A549 (cell line): ENCODE results near the gene CPA4. TPM values are rescaled to one million over a fixed set of nuclear protein-coding genes. Genes with fewer than 3 reads are reported as not detected.

Experiments
- ATAC-seq, 2 experiments: fragments of 200-7000 bp in 1 of 2; fragments of >200 bp in 1 of 2; cut with Nextera tagmentation in 1 of 2; cut with Tn5 transposase in 1 of 2; 3 replicates each; pipeline versions ENCODE4 v1.8.0 to v1.9.1; 2018 to 2020; ENCODE audit warnings: mild to moderate bottlenecking in 1 of 2, moderate library complexity in 1 of 2
- CTCF ChIA-PET: fragments of 300-600 bp; sonication (Branson Sonifier 250); formaldehyde crosslinking; extraction: SDS; loops from one replicate; lab custom pipeline; 2021; ENCODE audit warnings: antibody characterized with exemption, inconsistent platforms; lab: Yijun Ruan, JAX
- POLR2A ChIA-PET: fragments of 350-600 bp; formaldehyde crosslinking; extraction: SDS; loops from one replicate; lab custom pipeline; 2021; ENCODE audit warnings: antibody characterized with exemption, inconsistent platforms; lab: Yijun Ruan, JAX
- DNase-seq, 2 experiments: peaks; one replicate each; pipeline versions ENCODE4 v3.0.0 to v3.0.0-alpha.2; 2011 to 2016; ENCODE audit warnings: low read depth in 1 of 2, low spot score in 1 of 2
- FAIRE-seq: peaks from 2 replicates; lab custom pipeline; 2011; peaks lifted over from hg19 to GRCh38; lab: Jason Lieb, UNC
- H3K27ac ChIP-seq, 2 experiments: fragments of >200 bp; sonication (Bioruptor Twin); formaldehyde crosslinking; 3 replicates each; pipeline ENCODE4 v1.5.1; 2016 to 2017
- H3K4me1 ChIP-seq: fragments of >200 bp; sonication (Bioruptor Twin); formaldehyde crosslinking; 3 replicates; pipeline ENCODE4 v1.6.1; 2016
- H3K4me2 ChIP-seq: fragments of >200 bp; sonication (Bioruptor Twin); formaldehyde crosslinking; 3 replicates; pipeline ENCODE4 v1.6.1; 2016
- H3K4me3 ChIP-seq: fragments of >200 bp; sonication (Bioruptor Twin); formaldehyde crosslinking; 3 replicates; pipeline ENCODE4 v1.5.1; 2016
- H3K9me3 ChIP-seq: fragments of >200 bp; sonication (Bioruptor Twin); formaldehyde crosslinking; 3 replicates; pipeline ENCODE4 v1.6.1; 2016
- BHLHE40 ChIP-seq: IDR thresholded peaks from 2 replicates; pipeline ENCODE4 v1.6.1; 2012; ENCODE audit warnings: low read depth, low read length, inconsistent platforms
- CBX8 ChIP-seq: fragments of 200-600 bp; sonication (generic); IDR thresholded peaks from 2 replicates; pipeline ENCODE4 v1.6.1; 2016
- CHD2 ChIP-seq: fragments of 150-350 bp; IDR thresholded peaks from 2 replicates; pipeline ENCODE4 v1.6.1; 2014; ENCODE audit warnings: low read length; ENCODE audit not compliant: partially characterized antibody
- EHMT2 ChIP-seq: fragments of 200-600 bp; sonication (generic); IDR thresholded peaks from 2 replicates; pipeline ENCODE4 v1.6.1; 2016; ENCODE audit warnings: antibody characterized with exemption, low read depth, mild to moderate bottlenecking, moderate library complexity
- FOSB ChIP-seq: fragments of 250-450 bp; sonication (Bioruptor Pico); IDR thresholded peaks from 2 replicates; pipeline ENCODE4 v1.5.0; 2020; ENCODE audit warnings: mild to moderate bottlenecking, moderate library complexity
- FOSL2 ChIP-seq, 2 experiments: fragments of 450-650 bp in 1 of 2; fragments of >200 bp in 1 of 2; sonication (Bioruptor Twin) in 1 of 2; formaldehyde crosslinking; IDR thresholded peaks; 2 replicates each; pipeline versions ENCODE4 v1.5.0 to v1.6.1; 2016 to 2020; ENCODE audit warnings: mild to moderate bottlenecking in 1 of 2, moderate library complexity in 1 of 2
- FOXS1 ChIP-seq: fragments of 250-450 bp; sonication (Bioruptor Pico); IDR thresholded peaks from 2 replicates; pipeline ENCODE4 v1.5.0; 2020; ENCODE audit warnings: mild to moderate bottlenecking, moderate library complexity
- GATA3 ChIP-seq: IDR thresholded peaks from 2 replicates; pipeline ENCODE4 v1.6.1; 2012; ENCODE audit warnings: borderline replicate concordance
- HDAC2 ChIP-seq: fragments of 200-600 bp; sonication (generic); IDR thresholded peaks from 2 replicates; pipeline ENCODE4 v1.6.1; 2016
- HEYL ChIP-seq: fragments of 250-450 bp; sonication (Bioruptor Pico); IDR thresholded peaks from 2 replicates; pipeline ENCODE4 v1.8.0; 2021; ENCODE audit warnings: mild to moderate bottlenecking, moderate library complexity
- HOXB5 ChIP-seq: fragments of 250-450 bp; sonication (Bioruptor Pico); IDR thresholded peaks from 2 replicates; pipeline ENCODE4 v1.5.0; 2020; ENCODE audit warnings: mild to moderate bottlenecking, moderate library complexity
- JUN ChIP-seq, 2 experiments: fragments of >200 bp; sonication (Bioruptor Twin); formaldehyde crosslinking; IDR thresholded peaks; 2 replicates in 1 of 2; 3 replicates in 1 of 2; pipeline ENCODE4 v1.6.1; 2016 to 2017
- KDM1A ChIP-seq: fragments of 200-600 bp; sonication (generic); IDR thresholded peaks from 2 replicates; pipeline ENCODE4 v1.6.1; 2016; ENCODE audit warnings: low read depth, mild to moderate bottlenecking
- KDM5A ChIP-seq: fragments of 200-600 bp; sonication (generic); IDR thresholded peaks from 2 replicates; pipeline ENCODE4 v1.6.1; 2016; ENCODE audit warnings: antibody characterized with exemption, mild to moderate bottlenecking
- NPAS2 ChIP-seq: fragments of 250-450 bp; sonication (Bioruptor Pico); IDR thresholded peaks from 2 replicates; pipeline ENCODE4 v1.8.0; 2022; ENCODE audit warnings: mild to moderate bottlenecking, moderate library complexity, borderline replicate concordance
- PHF8 ChIP-seq: fragments of 200-600 bp; sonication (generic); IDR thresholded peaks from 2 replicates; pipeline ENCODE4 v1.6.1; 2016; ENCODE audit warnings: low read depth, mild to moderate bottlenecking, antibody characterized with exemption, moderate library complexity, borderline replicate concordance
- RARB ChIP-seq: fragments of 250-450 bp; sonication (Bioruptor Pico); IDR thresholded peaks from 2 replicates; pipeline ENCODE4 v1.8.0; 2021; ENCODE audit warnings: mild to moderate bottlenecking, moderate library complexity
- RCOR1 ChIP-seq: fragments of 150-350 bp; IDR thresholded peaks from 2 replicates; pipeline ENCODE4 v1.6.1; 2014; ENCODE audit warnings: antibody characterized with exemption, low read length, low read depth
- RFX5 ChIP-seq: fragments of 450-650 bp; IDR thresholded peaks from 2 replicates; pipeline ENCODE4 v1.7.1; 2014; ENCODE audit warnings: antibody characterized with exemption, mild to moderate bottlenecking, moderate library complexity
- TFCP2L1 ChIP-seq: fragments of 250-450 bp; sonication (Bioruptor Pico); IDR thresholded peaks from 2 replicates; pipeline ENCODE4 v1.5.0; 2021; ENCODE audit warnings: mild to moderate bottlenecking
- ZNF302 ChIP-seq: fragments of 250-450 bp; sonication (Bioruptor Pico); IDR thresholded peaks from 2 replicates; pipeline ENCODE4 v1.9.0; 2021; ENCODE audit warnings: inconsistent platforms, mild to moderate bottlenecking, moderate library complexity
- ZSCAN20 ChIP-seq: fragments of 250-450 bp; sonication (Bioruptor Pico); IDR thresholded peaks from 2 replicates; pipeline ENCODE4 v1.8.0; 2022; ENCODE audit warnings: mild to moderate bottlenecking, moderate library complexity
- WGBS: methylation state at CpG from one replicate; pipeline ENCODE4 v1.1.6; 2017; ENCODE audit errors: missing lambda C conversion rate; 5-methylcytosine and 5-hydroxymethylcytosine counted together
- polyA plus RNA-seq, 4 experiments: library from polyadenylated mRNA; depleted of rRNA in 3 of 4; stranded (reverse); fragments of >200 nt; fragmentation: RNase III in 1 of 4; extraction: RNeasy Plus Mini Kit Qiagen cat#74134 plus additional on column Dnase treatment in 1 of 4; gene quantifications; 2 replicates in 3 of 4; 3 replicates in 1 of 4; pipeline ENCODE4 v1.2.3, GENCODE V29; 2011 to 2017
- TF ChIP-seq, protein P1 (sequence below): IDR thresholded peaks from 2 replicates; pipeline ENCODE4 v1.6.1; 2012
- TF ChIP-seq, protein P2 (sequence below): IDR thresholded peaks from 2 replicates; pipeline ENCODE4 v1.6.1; 2012
- TF ChIP-seq, protein P3 (sequence below): fragments of >200 bp; sonication (Bioruptor Twin); formaldehyde crosslinking; IDR thresholded peaks from 3 replicates; pipeline ENCODE4 v1.5.1; 2016
- TF ChIP-seq, protein P4 (sequence below): IDR thresholded peaks from 2 replicates; pipeline ENCODE4 v1.6.1; 2012; ENCODE audit warnings: low read depth, borderline replicate concordance

Gene CPA4
- polyA plus RNA-seq, 2 of the 4 experiments (the other 2 are of a cell fraction): 1.0 to 7.7 TPM

DNA sequence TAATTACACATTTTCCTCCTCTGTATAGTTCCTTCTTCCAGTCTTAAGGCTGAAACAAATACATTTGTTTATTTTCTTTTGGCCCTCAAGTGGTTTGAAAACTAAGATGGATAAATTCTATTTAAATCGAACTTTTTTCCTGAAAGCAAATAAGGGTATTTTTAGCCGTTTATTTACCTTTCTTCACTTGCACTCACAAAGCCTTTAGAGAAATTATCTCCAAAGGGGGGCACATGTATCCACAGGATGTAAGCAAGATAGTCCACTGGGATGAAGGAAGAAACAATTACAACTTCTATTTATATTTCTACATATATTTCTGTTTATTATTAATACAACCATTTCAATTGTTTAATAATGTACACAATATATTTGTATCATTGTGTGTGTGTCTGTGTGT, 10.2 kb downstream of the CPA4 start:
- Histone ChIP-seq H3K4me3 (no peak overlapping the region), H3K9me3 (no peaks in the 10 kb centered on the region), H3K27ac (no peak overlapping the region), H3K4me2 (no peak overlapping the region), H3K4me1 (no peaks in the 10 kb centered on the region)
- DNase-seq: no peak
- no peak for FAIRE-seq
- ATAC-seq: no peak
- ChIA-PET POLR2A (no interaction called here), CTCF (interaction anchor here (1.0 kb wide), 1 partner anchor 9 kb away, joined by 3 read pairs; no protein-coding TSS in a partner anchor)
- WGBS: 27% methylated on average over 2 of the region's 2 CpGs
- no peak for TF ChIP-seq RFX5
- no peak for TF ChIP-seq RCOR1
- TF ChIP-seq HEYL (CRISPR knock-in tag): no peak
- TF ChIP-seq HDAC2: no peak
- no peak for TF ChIP-seq RARB (CRISPR knock-in tag)
- no peak for TF ChIP-seq CHD2
- no peak for TF ChIP-seq NPAS2 (CRISPR knock-in tag)
- no peak for TF ChIP-seq ZSCAN20 (CRISPR knock-in tag)
- no peak for TF ChIP-seq GATA3
- no peak for TF ChIP-seq FOSB (CRISPR knock-in tag)
- no peak for TF ChIP-seq FOXS1 (CRISPR knock-in tag)
- TF ChIP-seq FOSL2 (IDR thresholded peaks at IDR 0.05): no peak
- no peak for TF ChIP-seq FOSL2 (CRISPR knock-in tag; IDR thresholded peaks at IDR 0.05)
- TF ChIP-seq, protein P1, sequence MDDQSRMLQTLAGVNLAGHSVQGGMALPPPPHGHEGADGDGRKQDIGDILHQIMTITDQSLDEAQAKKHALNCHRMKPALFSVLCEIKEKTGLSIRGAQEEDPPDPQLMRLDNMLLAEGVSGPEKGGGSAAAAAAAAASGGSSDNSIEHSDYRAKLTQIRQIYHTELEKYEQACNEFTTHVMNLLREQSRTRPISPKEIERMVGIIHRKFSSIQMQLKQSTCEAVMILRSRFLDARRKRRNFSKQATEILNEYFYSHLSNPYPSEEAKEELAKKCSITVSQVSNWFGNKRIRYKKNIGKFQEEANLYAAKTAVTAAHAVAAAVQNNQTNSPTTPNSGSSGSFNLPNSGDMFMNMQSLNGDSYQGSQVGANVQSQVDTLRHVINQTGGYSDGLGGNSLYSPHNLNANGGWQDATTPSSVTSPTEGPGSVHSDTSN: no peak
- TF ChIP-seq PHF8: no peak
- no peak for TF ChIP-seq CBX8
- no peak for TF ChIP-seq TFCP2L1 (CRISPR knock-in tag)
- no peak for TF ChIP-seq KDM5A

DNA sequence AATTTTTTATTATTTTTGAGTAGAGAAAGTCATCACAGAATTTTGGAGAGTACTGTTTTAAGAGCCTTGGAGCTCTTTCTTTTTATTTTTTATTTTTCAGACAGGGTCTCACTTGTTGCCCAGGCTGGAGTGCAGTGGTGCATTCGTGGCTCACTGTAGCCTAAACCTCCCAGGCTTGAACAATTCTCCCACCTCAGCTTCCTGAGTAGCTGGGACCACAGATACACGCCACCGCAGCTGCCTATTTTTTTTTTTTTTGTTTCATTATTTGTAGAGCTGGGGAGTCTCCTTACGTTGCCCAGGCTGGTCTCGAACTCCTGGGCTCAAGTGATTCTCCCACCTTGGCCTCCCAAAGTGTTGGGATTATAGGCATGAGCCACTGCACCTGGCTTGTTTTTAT, 10.6 kb downstream of the CPA4 start:
- H3K27ac ChIP-seq: no peak overlapping the region
- no peak overlapping the region for H3K4me3 ChIP-seq
- no peaks in the 10 kb centered on the region for H3K4me1 ChIP-seq
- FAIRE-seq: no peak
- DNase-seq: no peak
- CTCF ChIA-PET: interaction anchor here (0.6 to 1.0 kb wide), 2 partner anchors 10 to 82 kb away, joined by 3 to 4 read pairs; no protein-coding TSS in a partner anchor
- POLR2A ChIA-PET: no interaction called here
- no peak overlapping the region for H3K4me2 ChIP-seq
- no peaks in the 10 kb centered on the region for H3K9me3 ChIP-seq
- TF ChIP-seq, protein P2, sequence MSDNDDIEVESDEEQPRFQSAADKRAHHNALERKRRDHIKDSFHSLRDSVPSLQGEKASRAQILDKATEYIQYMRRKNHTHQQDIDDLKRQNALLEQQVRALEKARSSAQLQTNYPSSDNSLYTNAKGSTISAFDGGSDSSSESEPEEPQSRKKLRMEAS: no peak
- TF ChIP-seq HOXB5 (CRISPR knock-in tag) (no peak), FOXS1 (CRISPR knock-in tag) (no peak), HDAC2 (no peak), JUN (IDR thresholded peaks at IDR 0.05) (no peak), CBX8 (no peak), RCOR1 (no peak), EHMT2 (no peak), BHLHE40 (no peak), ZNF302 (CRISPR knock-in tag) (no peak), GATA3 (no peak), RARB (CRISPR knock-in tag) (no peak), PHF8 (no peak), NPAS2 (CRISPR knock-in tag) (no peak), KDM1A (no peak)
- TF ChIP-seq, protein P3, sequence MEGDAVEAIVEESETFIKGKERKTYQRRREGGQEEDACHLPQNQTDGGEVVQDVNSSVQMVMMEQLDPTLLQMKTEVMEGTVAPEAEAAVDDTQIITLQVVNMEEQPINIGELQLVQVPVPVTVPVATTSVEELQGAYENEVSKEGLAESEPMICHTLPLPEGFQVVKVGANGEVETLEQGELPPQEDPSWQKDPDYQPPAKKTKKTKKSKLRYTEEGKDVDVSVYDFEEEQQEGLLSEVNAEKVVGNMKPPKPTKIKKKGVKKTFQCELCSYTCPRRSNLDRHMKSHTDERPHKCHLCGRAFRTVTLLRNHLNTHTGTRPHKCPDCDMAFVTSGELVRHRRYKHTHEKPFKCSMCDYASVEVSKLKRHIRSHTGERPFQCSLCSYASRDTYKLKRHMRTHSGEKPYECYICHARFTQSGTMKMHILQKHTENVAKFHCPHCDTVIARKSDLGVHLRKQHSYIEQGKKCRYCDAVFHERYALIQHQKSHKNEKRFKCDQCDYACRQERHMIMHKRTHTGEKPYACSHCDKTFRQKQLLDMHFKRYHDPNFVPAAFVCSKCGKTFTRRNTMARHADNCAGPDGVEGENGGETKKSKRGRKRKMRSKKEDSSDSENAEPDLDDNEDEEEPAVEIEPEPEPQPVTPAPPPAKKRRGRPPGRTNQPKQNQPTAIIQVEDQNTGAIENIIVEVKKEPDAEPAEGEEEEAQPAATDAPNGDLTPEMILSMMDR: no peak
- TF ChIP-seq, protein P4, sequence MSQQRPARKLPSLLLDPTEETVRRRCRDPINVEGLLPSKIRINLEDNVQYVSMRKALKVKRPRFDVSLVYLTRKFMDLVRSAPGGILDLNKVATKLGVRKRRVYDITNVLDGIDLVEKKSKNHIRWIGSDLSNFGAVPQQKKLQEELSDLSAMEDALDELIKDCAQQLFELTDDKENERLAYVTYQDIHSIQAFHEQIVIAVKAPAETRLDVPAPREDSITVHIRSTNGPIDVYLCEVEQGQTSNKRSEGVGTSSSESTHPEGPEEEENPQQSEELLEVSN: no peak
- WGBS: 62% methylated on average over 5 of the region's 5 CpGs
- ATAC-seq: no peak
